AG09309 (cell line): ENCODE data around the gene EBF4.
A peak's percentile ranks its signal among the peaks of the same experiment; 100 is the strongest.

Experiments
- DNase-seq: peaks from one replicate; pipeline ENCODE4 v3.0.0-alpha.2; 2010; ENCODE audit warnings: low read depth
- H3K4me3 ChIP-seq: 2 replicates; pipeline ENCODE4 v1.5.1; 2011; ENCODE audit warnings: mild to moderate bottlenecking, low read depth, low read length, moderate library complexity; ENCODE audit not compliant: control insufficient read depth
- TF ChIP-seq, protein P1 (sequence below): IDR thresholded peaks from 2 replicates; pipeline ENCODE4 v1.5.1; 2011; ENCODE audit warnings: mild to moderate bottlenecking, low read depth, low read length, inconsistent platforms; ENCODE audit not compliant: insufficient read depth, control insufficient read depth; ENCODE audit errors: missing control alignments

The EBF4 gene

DNA sequence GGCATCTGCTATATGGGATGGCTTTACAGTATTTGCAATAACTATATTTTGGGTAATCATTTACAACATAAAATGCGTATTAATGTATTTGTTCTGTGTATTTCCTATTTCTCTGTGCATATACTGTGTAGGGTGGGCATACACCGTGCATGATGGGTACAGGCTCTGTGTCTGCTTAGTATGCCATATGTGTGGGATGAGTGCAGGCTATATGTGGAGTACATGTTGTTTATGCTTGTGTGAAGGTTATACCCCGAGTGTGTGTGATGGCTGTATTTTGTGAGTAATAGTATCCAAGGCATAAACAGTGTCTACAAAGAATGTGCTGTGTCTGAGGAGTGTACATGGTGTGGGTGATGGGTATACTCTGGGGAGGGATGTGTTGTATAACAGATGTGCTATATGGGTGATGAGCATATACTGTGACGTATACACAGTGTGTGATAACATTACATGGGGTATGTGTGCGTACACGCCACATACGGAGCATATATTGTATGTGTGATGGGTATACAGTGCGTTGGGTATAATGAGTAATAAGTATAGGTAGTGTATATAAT, 55.2 kb downstream of the EBF4 start:
- no peak for DNase-seq
- H3K4me3 ChIP-seq = no peak overlapping the region
- TF ChIP-seq, protein P1, sequence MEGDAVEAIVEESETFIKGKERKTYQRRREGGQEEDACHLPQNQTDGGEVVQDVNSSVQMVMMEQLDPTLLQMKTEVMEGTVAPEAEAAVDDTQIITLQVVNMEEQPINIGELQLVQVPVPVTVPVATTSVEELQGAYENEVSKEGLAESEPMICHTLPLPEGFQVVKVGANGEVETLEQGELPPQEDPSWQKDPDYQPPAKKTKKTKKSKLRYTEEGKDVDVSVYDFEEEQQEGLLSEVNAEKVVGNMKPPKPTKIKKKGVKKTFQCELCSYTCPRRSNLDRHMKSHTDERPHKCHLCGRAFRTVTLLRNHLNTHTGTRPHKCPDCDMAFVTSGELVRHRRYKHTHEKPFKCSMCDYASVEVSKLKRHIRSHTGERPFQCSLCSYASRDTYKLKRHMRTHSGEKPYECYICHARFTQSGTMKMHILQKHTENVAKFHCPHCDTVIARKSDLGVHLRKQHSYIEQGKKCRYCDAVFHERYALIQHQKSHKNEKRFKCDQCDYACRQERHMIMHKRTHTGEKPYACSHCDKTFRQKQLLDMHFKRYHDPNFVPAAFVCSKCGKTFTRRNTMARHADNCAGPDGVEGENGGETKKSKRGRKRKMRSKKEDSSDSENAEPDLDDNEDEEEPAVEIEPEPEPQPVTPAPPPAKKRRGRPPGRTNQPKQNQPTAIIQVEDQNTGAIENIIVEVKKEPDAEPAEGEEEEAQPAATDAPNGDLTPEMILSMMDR = no peak

DNA sequence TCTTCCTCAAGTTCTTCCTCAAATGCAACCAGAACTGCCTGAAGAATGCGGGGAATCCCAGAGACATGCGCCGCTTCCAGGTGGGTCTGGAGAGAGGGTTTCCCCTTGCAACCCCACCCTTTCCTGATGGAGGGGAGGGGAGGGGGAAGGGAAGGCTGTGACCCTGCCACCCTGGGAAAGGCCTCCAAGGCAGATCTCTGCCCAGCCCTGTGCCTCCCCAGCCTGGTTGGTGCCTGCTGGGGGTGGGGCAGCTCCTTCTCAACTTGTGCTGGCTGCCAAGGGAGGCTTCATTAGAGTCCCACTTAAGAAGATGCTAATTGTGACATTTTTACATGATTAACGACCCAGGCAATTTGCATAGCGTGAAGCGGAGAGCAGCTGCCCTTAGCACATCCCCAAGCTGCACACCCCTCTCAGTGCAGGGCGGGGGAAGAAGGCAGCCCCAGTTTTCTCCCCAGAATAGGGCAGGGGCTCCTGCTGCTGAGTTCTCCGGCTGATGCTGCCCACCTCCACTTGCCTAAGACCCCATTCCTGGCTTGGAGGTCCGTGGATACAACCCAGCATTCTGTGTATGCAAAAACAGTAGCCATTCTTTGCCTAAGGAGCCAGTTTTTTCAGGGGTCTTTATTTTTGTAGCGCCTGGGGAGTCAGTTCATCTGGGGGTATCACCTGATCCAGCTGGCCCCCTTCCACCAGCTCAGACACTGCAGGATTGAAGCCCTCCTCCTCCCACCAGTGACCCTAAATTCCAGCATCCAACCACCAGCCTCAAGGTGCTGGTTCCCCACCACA, 56.2 kb downstream of the EBF4 start:
- TF ChIP-seq, protein P1 = no peak
- no peak overlapping the region for H3K4me3 ChIP-seq
- no peak for DNase-seq

DNA sequence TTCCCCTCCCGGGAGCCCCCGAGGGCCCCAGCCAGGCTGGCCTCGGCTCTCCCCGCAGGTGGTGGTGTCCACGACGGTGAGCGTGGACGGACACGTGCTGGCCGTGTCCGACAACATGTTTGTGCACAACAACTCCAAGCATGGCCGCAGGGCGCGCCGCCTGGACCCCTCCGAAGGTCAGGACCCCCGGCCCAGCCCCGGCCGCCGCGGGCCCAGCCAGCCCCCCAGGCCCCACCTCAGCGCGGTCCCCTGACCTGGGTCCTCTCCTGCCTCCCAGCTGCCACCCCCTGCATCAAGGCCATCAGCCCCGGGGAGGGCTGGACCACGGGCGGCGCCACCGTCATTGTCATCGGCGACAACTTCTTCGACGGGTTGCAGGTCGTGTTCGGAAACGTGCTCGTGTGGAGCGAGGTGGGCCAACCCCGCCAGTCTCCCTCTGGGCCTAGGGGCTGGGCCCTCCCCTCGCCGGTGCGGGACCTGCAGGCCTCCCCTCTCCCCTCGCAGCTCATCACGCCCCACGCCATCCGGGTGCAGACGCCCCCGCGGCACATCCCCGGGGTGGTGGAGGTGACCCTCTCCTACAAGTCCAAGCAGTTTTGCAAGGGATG, 56.9 kb downstream of the EBF4 start:
- H3K4me3 ChIP-seq = no peak overlapping the region
- TF ChIP-seq, protein P1 = no peak
- DNase-seq = no peak

DNA sequence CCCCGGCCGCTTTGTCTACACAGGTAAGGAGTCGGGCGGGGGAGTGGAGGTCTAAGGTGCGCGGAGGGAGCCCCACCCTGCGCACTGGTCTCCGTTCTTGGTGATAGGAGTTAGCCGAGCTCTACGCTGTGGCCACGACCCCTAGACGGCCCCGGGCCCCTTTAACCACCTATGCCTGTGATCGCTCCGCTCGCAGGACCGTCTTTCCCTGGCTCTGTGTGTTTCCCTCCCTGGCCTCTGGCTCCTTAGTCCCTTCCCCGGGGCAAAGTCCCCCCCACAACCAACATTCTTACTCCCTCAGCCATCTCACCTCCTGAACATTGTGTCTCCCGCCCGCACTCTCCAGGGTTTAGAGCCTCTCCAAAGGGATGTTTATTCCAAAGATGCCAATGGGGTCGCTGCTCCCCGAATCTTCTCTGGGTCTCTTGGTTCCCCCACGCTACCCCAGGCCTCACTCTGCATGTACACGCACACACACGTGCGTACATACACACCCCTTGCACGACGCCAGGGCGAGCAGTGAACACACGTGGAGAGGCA, 57.4 kb downstream of the EBF4 start:
- no peak overlapping the region for H3K4me3 ChIP-seq
- no peak for DNase-seq
- TF ChIP-seq, protein P1 = no peak

DNA sequence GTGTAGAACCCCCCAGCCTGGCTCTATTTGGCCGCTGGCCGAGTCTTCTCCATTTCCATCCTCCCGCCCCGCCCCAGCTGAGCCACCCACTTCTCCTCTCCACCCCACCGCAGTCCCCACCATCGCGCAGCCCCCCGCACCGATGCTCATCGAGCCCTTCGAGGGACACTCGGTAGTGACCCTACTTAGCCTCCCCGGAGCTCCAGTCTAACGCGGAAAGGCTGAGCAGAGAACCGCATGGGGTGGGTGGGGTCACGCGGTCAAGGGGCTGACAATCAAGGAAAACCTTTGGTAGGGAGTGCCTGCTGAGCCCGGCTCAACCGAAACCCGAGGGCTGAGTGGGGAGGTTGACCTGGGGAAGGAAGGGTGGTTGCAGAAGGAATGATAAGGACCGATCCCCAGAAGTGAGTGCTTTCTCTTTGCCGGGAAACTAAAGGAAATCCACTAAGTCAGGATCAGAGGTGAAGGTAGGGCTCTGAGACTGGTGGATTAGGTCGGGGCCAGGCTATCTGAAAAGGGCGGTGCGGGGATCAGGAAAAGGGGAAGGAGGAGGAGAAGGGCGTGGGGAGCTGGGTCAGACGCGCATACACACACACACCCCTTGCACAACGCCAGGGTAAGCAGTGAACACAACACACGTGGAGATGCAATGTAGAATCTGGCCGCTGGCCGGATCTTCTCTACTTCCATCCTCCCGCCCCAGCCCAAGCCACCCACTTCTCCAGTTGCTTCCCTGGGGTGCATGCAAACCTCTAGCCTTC, 58.1 kb downstream of the EBF4 start:
- TF ChIP-seq, protein P1 = no peak
- peak overlapping the region; percentile 20 for H3K4me3 ChIP-seq
- DNase-seq = no peak

DNA sequence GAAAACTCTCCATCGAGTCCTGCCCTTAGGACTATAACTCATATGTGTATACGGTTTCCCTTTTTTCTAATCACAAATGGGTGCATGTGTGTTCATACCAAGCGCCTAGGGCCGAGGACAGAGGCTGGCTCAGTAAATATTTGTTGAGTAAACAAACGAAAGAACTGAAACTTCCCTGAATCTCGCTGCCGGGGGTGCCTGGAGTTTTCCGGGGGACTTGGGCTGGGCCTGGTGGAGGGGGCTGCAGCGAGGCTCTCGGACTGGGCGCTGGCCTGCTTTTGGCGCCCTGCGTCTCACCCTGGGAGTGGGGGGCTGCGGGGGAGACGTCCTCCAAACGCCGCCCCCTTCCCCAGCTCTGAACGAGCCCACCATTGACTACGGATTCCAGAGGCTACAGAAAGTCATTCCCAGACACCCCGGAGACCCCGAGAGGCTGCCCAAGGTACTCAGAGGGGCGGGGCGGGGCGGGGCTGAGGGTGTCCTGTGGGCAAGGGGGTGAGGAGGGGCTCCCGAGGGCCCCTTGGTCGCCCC, 58.8 kb downstream of the EBF4 start:
- H3K4me3 ChIP-seq = peak overlapping the region; percentile 36
- TF ChIP-seq, protein P1 = no peak
- DNase-seq = no peak
